SK-N-SH treated with all-trans-retinoic acid at 6 μM for 48 hours (cell line): ENCODE results near the gene S100A6.

Source experiments
- ARNTL ChIP-seq: fragments of 450-650 bp; formaldehyde crosslinking; IDR thresholded peaks from 2 replicates; pipeline ENCODE4 v1.5.0; 2020; ENCODE audit warnings: low read depth, mild to moderate bottlenecking, moderate library complexity, borderline replicate concordance
- ESRRG ChIP-seq: fragments of 250-450 bp; sonication (Bioruptor Pico); IDR thresholded peaks from 2 replicates; pipeline ENCODE4 v1.6.1; 2021; ENCODE audit warnings: mild to moderate bottlenecking
- GLIS3 ChIP-seq: fragments of 250-450 bp; sonication (Bioruptor Pico); IDR thresholded peaks from 2 replicates; pipeline ENCODE4 v1.5.0; 2020; ENCODE audit warnings: mild to moderate bottlenecking, moderate library complexity
- RARB ChIP-seq: fragments of 250-450 bp; sonication (Bioruptor Pico); IDR thresholded peaks from 2 replicates; pipeline ENCODE4 v1.8.0; 2021; ENCODE audit warnings: mild to moderate bottlenecking, moderate library complexity
- TCF4 ChIP-seq: fragments of 250-450 bp; sonication (Bioruptor Pico); IDR thresholded peaks from 2 replicates; pipeline ENCODE4 v1.8.0; 2021; ENCODE audit warnings: mild to moderate bottlenecking, moderate library complexity, borderline replicate concordance
- ZC3H10 ChIP-seq: fragments of 250-450 bp; sonication (Bioruptor Pico); IDR thresholded peaks from 2 replicates; pipeline ENCODE4 v1.5.1; 2021; ENCODE audit warnings: mild to moderate bottlenecking, moderate library complexity
- ZFP30 ChIP-seq: fragments of 450-650 bp; formaldehyde crosslinking; IDR thresholded peaks from 2 replicates; pipeline ENCODE4 v1.5.0; 2022; ENCODE audit warnings: mild to moderate bottlenecking, moderate library complexity
- ZNF565 ChIP-seq: fragments of 450-650 bp; formaldehyde crosslinking; conservative IDR thresholded peaks from 2 replicates; pipeline ENCODE4 v1.5.0; 2020; ENCODE audit warnings: low read depth, mild to moderate bottlenecking, moderate library complexity
- ZNF70 ChIP-seq: fragments of 450-650 bp; formaldehyde crosslinking; IDR thresholded peaks from 2 replicates; pipeline ENCODE4 v1.5.0; 2020; ENCODE audit warnings: mild to moderate bottlenecking, moderate library complexity
- ZNF8 ChIP-seq: fragments of 450-650 bp; formaldehyde crosslinking; IDR thresholded peaks from 2 replicates; pipeline ENCODE4 v1.5.0; 2020; ENCODE audit warnings: mild to moderate bottlenecking, moderate library complexity
- TF ChIP-seq, protein P1 (sequence below): fragments of 250-450 bp; sonication (Bioruptor Pico); IDR thresholded peaks from 2 replicates; pipeline ENCODE4 v1.8.0; 2020; ENCODE audit warnings: mild to moderate bottlenecking, moderate library complexity, borderline replicate concordance
- TF ChIP-seq, protein P2 (sequence below): fragments of 250-450 bp; sonication (Bioruptor Pico); IDR thresholded peaks from 2 replicates; pipeline ENCODE4 v1.5.1; 2021; ENCODE audit warnings: mild to moderate bottlenecking, moderate library complexity

DNA sequence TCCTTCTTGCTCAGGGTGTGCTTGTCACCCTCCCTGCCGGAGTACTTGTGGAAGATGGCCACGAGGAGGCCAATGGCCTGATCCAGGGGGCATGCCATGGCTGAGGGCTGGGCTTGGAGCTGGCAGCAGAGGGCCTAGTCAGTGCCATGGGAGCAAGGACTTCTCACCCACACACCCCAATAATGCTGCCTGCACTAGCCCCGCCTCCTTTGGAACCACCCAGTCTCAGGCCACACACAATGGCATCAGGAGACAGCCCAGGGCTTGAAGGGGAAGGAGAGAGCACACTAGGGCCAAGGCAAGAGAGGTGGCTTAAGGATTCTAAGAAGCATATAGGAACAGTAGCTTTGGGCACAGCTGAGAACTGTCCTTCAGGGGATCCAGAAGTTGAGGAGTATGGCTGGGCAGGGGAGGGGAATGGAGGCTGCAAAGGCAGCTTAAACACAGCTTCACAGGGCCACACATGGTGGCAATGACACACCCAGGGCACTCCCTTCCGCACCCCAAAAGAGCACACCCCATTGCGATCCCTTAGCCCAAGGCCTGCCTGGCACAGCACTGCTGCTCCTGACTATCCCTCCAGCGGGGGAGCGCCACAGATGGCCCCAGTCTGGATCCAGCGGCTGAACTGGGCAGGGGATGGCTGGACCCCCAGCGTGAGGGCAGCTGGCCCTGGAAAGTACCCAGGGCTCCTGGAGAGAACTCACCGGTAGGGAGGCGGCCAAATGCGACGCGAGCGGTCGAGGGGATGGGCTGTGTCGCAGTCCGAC, at the start of gene S100A6:
- TF ChIP-seq ARNTL (CRISPR knock-in tag), result no peak
- no peak for TF ChIP-seq ZNF565
- TF ChIP-seq RARB (CRISPR knock-in tag), result no peak
- TF ChIP-seq, protein P1, sequence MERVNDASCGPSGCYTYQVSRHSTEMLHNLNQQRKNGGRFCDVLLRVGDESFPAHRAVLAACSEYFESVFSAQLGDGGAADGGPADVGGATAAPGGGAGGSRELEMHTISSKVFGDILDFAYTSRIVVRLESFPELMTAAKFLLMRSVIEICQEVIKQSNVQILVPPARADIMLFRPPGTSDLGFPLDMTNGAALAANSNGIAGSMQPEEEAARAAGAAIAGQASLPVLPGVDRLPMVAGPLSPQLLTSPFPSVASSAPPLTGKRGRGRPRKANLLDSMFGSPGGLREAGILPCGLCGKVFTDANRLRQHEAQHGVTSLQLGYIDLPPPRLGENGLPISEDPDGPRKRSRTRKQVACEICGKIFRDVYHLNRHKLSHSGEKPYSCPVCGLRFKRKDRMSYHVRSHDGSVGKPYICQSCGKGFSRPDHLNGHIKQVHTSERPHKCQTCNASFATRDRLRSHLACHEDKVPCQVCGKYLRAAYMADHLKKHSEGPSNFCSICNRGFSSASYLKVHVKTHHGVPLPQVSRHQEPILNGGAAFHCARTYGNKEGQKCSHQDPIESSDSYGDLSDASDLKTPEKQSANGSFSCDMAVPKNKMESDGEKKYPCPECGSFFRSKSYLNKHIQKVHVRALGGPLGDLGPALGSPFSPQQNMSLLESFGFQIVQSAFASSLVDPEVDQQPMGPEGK (CRISPR knock-in tag), result no peak
- TF ChIP-seq, protein P2, sequence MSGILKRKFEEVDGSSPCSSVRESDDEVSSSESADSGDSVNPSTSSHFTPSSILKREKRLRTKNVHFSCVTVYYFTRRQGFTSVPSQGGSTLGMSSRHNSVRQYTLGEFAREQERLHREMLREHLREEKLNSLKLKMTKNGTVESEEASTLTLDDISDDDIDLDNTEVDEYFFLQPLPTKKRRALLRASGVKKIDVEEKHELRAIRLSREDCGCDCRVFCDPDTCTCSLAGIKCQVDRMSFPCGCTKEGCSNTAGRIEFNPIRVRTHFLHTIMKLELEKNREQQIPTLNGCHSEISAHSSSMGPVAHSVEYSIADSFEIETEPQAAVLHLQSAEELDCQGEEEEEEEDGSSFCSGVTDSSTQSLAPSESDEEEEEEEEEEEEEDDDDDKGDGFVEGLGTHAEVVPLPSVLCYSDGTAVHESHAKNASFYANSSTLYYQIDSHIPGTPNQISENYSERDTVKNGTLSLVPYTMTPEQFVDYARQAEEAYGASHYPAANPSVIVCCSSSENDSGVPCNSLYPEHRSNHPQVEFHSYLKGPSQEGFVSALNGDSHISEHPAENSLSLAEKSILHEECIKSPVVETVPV, result no peak
- TF ChIP-seq ZNF8 (CRISPR knock-in tag), result no peak
- TF ChIP-seq ZC3H10, result no peak
- TF ChIP-seq TCF4 (CRISPR knock-in tag), result no peak
- no peak for TF ChIP-seq ESRRG (CRISPR knock-in tag)
- no peak for TF ChIP-seq GLIS3 (CRISPR knock-in tag)
- no peak for TF ChIP-seq ZNF70 (CRISPR knock-in tag)
- TF ChIP-seq ZFP30 (CRISPR knock-in tag), result no peak
